Naive thymus-derived CD4-positive, alpha-beta T cell (primary cell): ENCODE measurements around the gene ACR. TPM values are rescaled to one million over a fixed set of nuclear protein-coding genes. Genes with fewer than 3 reads are reported as not detected.

ENCODE experiments used
- ATAC-seq: fragments of 150-1000 bp; cut with Tn5 transposase; 2 replicates; pipeline ENCODE4 v1.10.0; 2021; ENCODE audit warnings: mild to moderate bottlenecking, moderate library complexity
- CTCF ChIA-PET: fragments of 350-600 bp; sonication (Branson Sonifier 250); formaldehyde crosslinking; loops from one replicate; lab custom pipeline; 2021; ENCODE audit warnings: antibody characterized with exemption; lab: Charles Lee
- POLR2A ChIA-PET: fragments of 350-600 bp; sonication (Branson Sonifier 250); formaldehyde crosslinking; loops from one replicate; lab custom pipeline; 2021; ENCODE audit warnings: antibody characterized with exemption, inconsistent platforms; lab: Charles Lee
- DNase-seq, 9 donors: peaks; one replicate each; pipeline versions ENCODE4 v3.0.0 to v3.0.0-alpha.2; 2020 to 2022; ENCODE audit warnings: mixed read lengths in 1 of 9
- H3K27ac ChIP-seq: one replicate; pipeline ENCODE4 v1.7.0; 2013; ENCODE audit warnings: mild to moderate bottlenecking, low read depth, low read length, moderate library complexity
- H3K27me3 ChIP-seq, 2 donors: one replicate each; pipeline ENCODE4 v1.7.0; 2013; ENCODE audit warnings: low read length in 2 of 2, mild to moderate bottlenecking in 2 of 2, moderate library complexity in 2 of 2; ENCODE audit not compliant: control insufficient read depth in 2 of 2, insufficient read depth in 2 of 2
- H3K36me3 ChIP-seq, 3 experiments: 1 replicate in 2 of 3; 2 replicates in 1 of 3; pipeline ENCODE4 v1.7.0; 2013; ENCODE audit warnings: low read length in 3 of 3, mild to moderate bottlenecking in 3 of 3, moderate library complexity in 1 of 3; ENCODE audit not compliant: insufficient read depth in 3 of 3, control insufficient read depth in 2 of 3
- H3K4me1 ChIP-seq, 2 donors: one replicate each; pipeline ENCODE4 v1.7.0; 2013; ENCODE audit warnings: low read length in 2 of 2, mild to moderate bottlenecking in 2 of 2, moderate library complexity in 1 of 2; ENCODE audit not compliant: control insufficient read depth in 2 of 2, insufficient read depth in 2 of 2
- H3K4me3 ChIP-seq: 2 replicates; pipeline ENCODE4 v1.7.0; 2013; ENCODE audit warnings: mild to moderate bottlenecking, low read length
- H3K9me3 ChIP-seq, 3 experiments: 1 replicate in 2 of 3; 2 replicates in 1 of 3; pipeline ENCODE4 v1.7.0; 2013; ENCODE audit warnings: low read length in 3 of 3; ENCODE audit not compliant: control insufficient read depth in 2 of 3
- H3K27ac Mint-ChIP-seq, 9 donors: one replicate each; pipeline ENCODE4 v1.8.0; 2020 to 2022; ENCODE audit warnings: mixed read lengths in 9 of 9, mild to moderate bottlenecking in 8 of 9, moderate library complexity in 5 of 9, inconsistent platforms in 2 of 9
- H3K27me3 Mint-ChIP-seq, 5 donors: one replicate each; pipeline ENCODE4 v1.8.0; 2021 to 2022; ENCODE audit warnings: mixed read lengths in 5 of 5, mild to moderate bottlenecking in 1 of 5
- H3K36me3 Mint-ChIP-seq, 5 donors: one replicate each; pipeline ENCODE4 v1.8.0; 2020 to 2022; ENCODE audit warnings: mixed read lengths in 5 of 5, mild to moderate bottlenecking in 3 of 5, inconsistent platforms in 1 of 5
- H3K4me1 Mint-ChIP-seq, 7 donors: one replicate each; pipeline ENCODE4 v1.8.0; 2020 to 2022; ENCODE audit warnings: mixed read lengths in 7 of 7, mild to moderate bottlenecking in 3 of 7, inconsistent platforms in 1 of 7
- H3K4me3 Mint-ChIP-seq, 10 donors: one replicate each; pipeline ENCODE4 v1.8.0; 2020 to 2022; ENCODE audit warnings: mild to moderate bottlenecking in 10 of 10, mixed read lengths in 10 of 10, moderate library complexity in 6 of 10, inconsistent platforms in 2 of 10
- H3K9me3 Mint-ChIP-seq, 11 donors: one replicate each; pipeline ENCODE4 v1.8.0; 2020 to 2022; ENCODE audit warnings: mixed read lengths in 11 of 11, mild to moderate bottlenecking in 4 of 11, inconsistent platforms in 1 of 11, moderate library complexity in 1 of 11
- intact Hi-C, 2 donors: fragments of 100-400 bp; cut with micrococcal nuclease; formaldehyde crosslinking; loops; one replicate each; pipeline ENCODE4 v1.15.1; 2023
- polyA plus RNA-seq, 2 donors: library from polyadenylated mRNA; unstranded; fragments of 300-500 nt; fragmentation: Illumina TruSeq; gene quantifications; one replicate each; pipeline ENCODE4 v1.2.3, GENCODE V29; 2021
- total RNA-seq, 6 experiments: library from RNA in 5 of 6; stranded (reverse) in 5 of 6; gene quantifications; 1 replicate in 5 of 6; 2 replicates in 1 of 6; pipeline ENCODE4 v1.2.3 and lab custom pipeline; 2021 to 2026

ACR gene
- total and polyA plus RNA-seq, 7 experiments from 2014 or later, result not detected

- POLR2A ChIA-PET, result no interaction called here
- CTCF ChIA-PET, result no interaction called here
- no peak overlapping the region for H3K27ac Mint-ChIP-seq
- H3K4me3 Mint-ChIP-seq, result peak overlapping the region in 1 of 10 donors; percentile 64
- no peaks in the 10 kb centered on the region for H3K27me3 ChIP-seq
- H3K4me1 Mint-ChIP-seq, result peaks cover 12 to 16% (median 14%) of the 10 kb centered on the region in 7 donors
- ATAC-seq (no peak), DNase-seq (no peak)
- peaks cover 0 to 2% (median 0%) of the 10 kb centered on the region in 11 donors for H3K9me3 Mint-ChIP-seq
- H3K36me3 Mint-ChIP-seq, result no peaks in the 10 kb centered on the region
- no peak overlapping the region for H3K27ac ChIP-seq
- no peak overlapping the region for H3K4me3 ChIP-seq
- H3K4me1 ChIP-seq, result peaks cover 0 to 3% of the 10 kb centered on the region in 2 donors
- H3K27me3 Mint-ChIP-seq, result peaks cover 0 to 5% (median 0%) of the 10 kb centered on the region in 5 donors
- no peaks in the 10 kb centered on the region for H3K9me3 ChIP-seq
- H3K36me3 ChIP-seq, result no peaks in the 10 kb centered on the region
- intact Hi-C loops, result no loop called here
Measured at GRCh38 chr22:50699001-50699755, 38.8 kb upstream of the ACR start.

- ChIA-PET POLR2A (no interaction called here), CTCF (no interaction called here)
- no peak overlapping the region for H3K4me3 Mint-ChIP-seq
- H3K4me1 Mint-ChIP-seq, result peaks cover 12 to 16% (median 14%) of the 10 kb centered on the region in 7 donors
- no peaks in the 10 kb centered on the region for H3K36me3 Mint-ChIP-seq
- ATAC-seq, result no peak
- peaks cover 0 to 3% of the 10 kb centered on the region in 2 donors for H3K4me1 ChIP-seq
- H3K4me3 ChIP-seq, result no peak overlapping the region
- no peaks in the 10 kb centered on the region for H3K9me3 ChIP-seq
- peaks cover 0 to 2% (median 0%) of the 10 kb centered on the region in 11 donors for H3K9me3 Mint-ChIP-seq
- H3K27ac Mint-ChIP-seq, result no peak overlapping the region
- no peaks in the 10 kb centered on the region for H3K36me3 ChIP-seq
- no peak overlapping the region for H3K27ac ChIP-seq
- intact Hi-C loops, result no loop called here
- DNase-seq, result no peak
- H3K27me3 ChIP-seq, result no peaks in the 10 kb centered on the region
- peaks cover 0 to 5% (median 0%) of the 10 kb centered on the region in 5 donors for H3K27me3 Mint-ChIP-seq
Measured at GRCh38 chr22:50699756-50700386, 38.1 kb upstream of the ACR start.

DNA sequence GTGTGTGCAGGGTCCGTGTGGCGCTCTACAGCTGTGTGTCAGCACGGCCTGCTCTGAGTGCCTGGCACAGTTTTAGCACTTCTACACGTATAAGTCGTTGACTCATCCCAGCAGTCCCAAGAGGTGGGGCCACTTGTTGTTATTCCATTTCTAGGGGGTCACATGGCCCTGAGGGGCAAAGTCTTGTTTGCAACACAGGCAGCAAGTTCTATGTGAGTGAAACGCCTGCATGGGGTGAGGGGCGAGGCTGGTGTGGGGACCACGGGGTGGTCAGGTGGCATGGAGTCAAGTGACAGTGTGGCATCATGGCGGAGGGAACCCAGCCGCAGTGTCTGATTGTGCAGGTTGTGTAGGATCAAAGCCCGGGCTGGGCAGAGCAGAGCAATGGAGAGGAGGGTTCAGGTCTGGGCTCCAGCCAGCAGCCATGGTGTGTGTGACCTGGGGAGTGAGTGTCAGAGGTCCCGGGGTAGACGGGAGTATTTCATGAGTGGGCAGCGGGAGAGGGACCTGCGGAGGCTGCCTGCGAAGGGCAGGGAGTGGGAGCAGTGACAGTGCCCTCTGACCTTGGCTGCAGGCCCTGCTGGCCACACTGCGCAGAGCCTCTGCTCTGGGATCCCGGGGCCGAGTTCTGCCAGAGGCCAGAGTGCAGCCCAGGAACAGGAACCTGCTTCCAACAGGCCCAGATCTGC, 37.5 kb upstream of the ACR start:
- POLR2A ChIA-PET, result no interaction called here

GRCh38 chr22:50701076-50701419, 37.0 kb upstream of the ACR start:
- peaks cover 0 to 5% (median 0%) of the 10 kb centered on the region in 5 donors for H3K27me3 Mint-ChIP-seq
- no peak overlapping the region for H3K4me3 Mint-ChIP-seq
- POLR2A ChIA-PET, result no interaction called here
- H3K4me1 Mint-ChIP-seq, result peaks cover 12 to 16% (median 14%) of the 10 kb centered on the region in 7 donors
- peaks cover 0 to 2% (median 0%) of the 10 kb centered on the region in 11 donors for H3K9me3 Mint-ChIP-seq
- Histone ChIP-seq H3K36me3 (no peaks in the 10 kb centered on the region), H3K9me3 (no peaks in the 10 kb centered on the region), H3K27me3 (no peaks in the 10 kb centered on the region), H3K4me3 (no peak overlapping the region), H3K4me1 (peaks cover 0 to 3% of the 10 kb centered on the region in 2 donors), H3K27ac (no peak overlapping the region)
- ATAC-seq (no peak), DNase-seq (no peak)
- H3K36me3 Mint-ChIP-seq, result no peaks in the 10 kb centered on the region
- H3K27ac Mint-ChIP-seq, result peak overlapping the region in 2 of 9 donors; percentile 38 to 61
- intact Hi-C loops, result no loop called here
- CTCF ChIA-PET, result no interaction called here

More for the DNA sequence above, 37.5 kb upstream of the ACR start:
- Histone ChIP-seq H3K27me3 (no peaks in the 10 kb centered on the region), H3K4me3 (no peak overlapping the region), H3K4me1 (peaks cover 0 to 3% of the 10 kb centered on the region in 2 donors), H3K9me3 (no peaks in the 10 kb centered on the region), H3K27ac (no peak overlapping the region), H3K36me3 (no peaks in the 10 kb centered on the region)
- peaks cover 0 to 5% (median 0%) of the 10 kb centered on the region in 5 donors for H3K27me3 Mint-ChIP-seq
- peaks cover 12 to 16% (median 14%) of the 10 kb centered on the region in 7 donors for H3K4me1 Mint-ChIP-seq
- intact Hi-C loops, result no loop called here
- no peak overlapping the region for H3K27ac Mint-ChIP-seq
- no peak for DNase-seq
- no peak for ATAC-seq
- H3K9me3 Mint-ChIP-seq, result peaks cover 0 to 2% (median 0%) of the 10 kb centered on the region in 11 donors
- no peaks in the 10 kb centered on the region for H3K36me3 Mint-ChIP-seq
- no peak overlapping the region for H3K4me3 Mint-ChIP-seq
- CTCF ChIA-PET, result no interaction called here

GRCh38 chr22:50701428-50702154, 36.4 kb upstream of the ACR start:
- CTCF ChIA-PET, result no interaction called here
- no peaks in the 10 kb centered on the region for H3K36me3 Mint-ChIP-seq
- H3K27me3 Mint-ChIP-seq, result peaks cover 0 to 5% (median 0%) of the 10 kb centered on the region in 5 donors
- H3K4me3 Mint-ChIP-seq, result no peak overlapping the region
- H3K4me3 ChIP-seq, result no peak overlapping the region
- DNase-seq (no peak), ATAC-seq (no peak)
- no peaks in the 10 kb centered on the region for H3K9me3 ChIP-seq
- POLR2A ChIA-PET, result no interaction called here
- H3K4me1 ChIP-seq, result peaks cover 0 to 3% of the 10 kb centered on the region in 2 donors
- H3K4me1 Mint-ChIP-seq, result peaks cover 12 to 16% (median 14%) of the 10 kb centered on the region in 7 donors
- peak overlapping the region in 3 of 9 donors; percentile 55 to 67 (median 61) for H3K27ac Mint-ChIP-seq
- H3K27ac ChIP-seq, result no peak overlapping the region
- H3K36me3 ChIP-seq, result no peaks in the 10 kb centered on the region
- intact Hi-C loops, result no loop called here
- no peaks in the 10 kb centered on the region for H3K27me3 ChIP-seq
- peaks cover 0 to 2% (median 0%) of the 10 kb centered on the region in 11 donors for H3K9me3 Mint-ChIP-seq

DNA sequence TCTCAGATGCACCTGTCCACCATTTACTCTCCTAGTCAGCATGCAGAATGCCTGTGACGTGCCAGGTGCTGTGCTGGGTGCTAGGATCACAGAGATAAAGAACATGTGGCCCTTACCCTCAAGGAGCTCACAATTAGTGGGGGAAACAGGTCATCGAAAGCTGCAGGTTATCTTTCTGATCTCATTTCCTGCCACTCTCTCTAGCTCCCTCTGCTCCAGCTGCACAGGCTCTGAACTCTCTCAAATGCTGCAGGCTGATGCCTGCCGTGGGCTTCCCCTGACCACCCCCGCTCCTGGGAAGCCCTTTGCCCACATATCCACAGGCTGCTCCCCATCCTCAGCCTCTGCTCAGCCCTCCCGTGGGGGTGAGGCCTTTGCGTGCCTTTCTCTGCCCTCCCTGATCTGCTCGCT, 35.7 kb upstream of the ACR start:
- peaks cover 0 to 5% (median 0%) of the 10 kb centered on the region in 5 donors for H3K27me3 Mint-ChIP-seq
- H3K9me3 Mint-ChIP-seq, result peaks cover 0 to 2% (median 0%) of the 10 kb centered on the region in 11 donors
- DNase-seq (no peak), ATAC-seq (no peak)
- peaks cover 12 to 16% (median 14%) of the 10 kb centered on the region in 7 donors for H3K4me1 Mint-ChIP-seq
- ChIA-PET POLR2A (no interaction called here), CTCF (interaction anchor here (1.0 kb wide), 1 partner anchor 12 kb away, joined by 3 read pairs; no protein-coding TSS in a partner anchor)
- Histone ChIP-seq H3K4me3 (no peak overlapping the region), H3K4me1 (peaks cover 0 to 3% of the 10 kb centered on the region in 2 donors), H3K36me3 (no peaks in the 10 kb centered on the region), H3K9me3 (no peaks in the 10 kb centered on the region), H3K27me3 (no peaks in the 10 kb centered on the region), H3K27ac (no peak overlapping the region)
- intact Hi-C loops, result no loop called here
- peak overlapping the region in 3 of 10 donors; percentile 2 to 32 (median 3) for H3K4me3 Mint-ChIP-seq
- no peaks in the 10 kb centered on the region for H3K36me3 Mint-ChIP-seq
- H3K27ac Mint-ChIP-seq, result peak overlapping the region in 3 of 9 donors; percentile 13 to 65 (median 50)
